Stomach (tissue), 9 donors: ENCODE results near the gene NECTIN4. TPM values are rescaled to one million over a fixed set of nuclear protein-coding genes. Genes with fewer than 3 reads are reported as not detected.
"Not testable (repeated sequence)": the region's sequence is repeated elsewhere in the genome, so short reads cannot be mapped to it uniquely, and the experiment has no call there.

ENCODE experiments used
- DNase-seq, 2 donors: peaks; one replicate each; pipeline versions ENCODE4 v3.0.0 to v3.0.0-alpha.2; 2013 to 2019
- H3K27ac ChIP-seq, 5 donors: fragments of 200-600 bp in 4 of 5; sonication (generic) in 4 of 5; one replicate each; pipeline ENCODE4 v1.5.1; 2013 to 2019; ENCODE audit warnings: mild to moderate bottlenecking in 1 of 5, moderate library complexity in 1 of 5
- H3K27me3 ChIP-seq, 3 donors: fragments of 200-600 bp; sonication (generic); one replicate each; pipeline ENCODE4 v1.5.1; 2017 to 2019; ENCODE audit warnings: mixed run types in 1 of 3
- H3K36me3 ChIP-seq, 4 donors: fragments of 200-600 bp; sonication (generic); 1 replicate in 3 of 4; 2 replicates in 1 of 4; pipeline ENCODE4 v1.5.1; 2016 to 2019
- H3K4me1 ChIP-seq, 4 donors: fragments of 200-600 bp; sonication (generic); one replicate each; pipeline ENCODE4 v1.5.1; 2016 to 2019
- H3K4me3 ChIP-seq, 4 donors: fragments of 200-600 bp; sonication (generic) in 3 of 4; one replicate each; pipeline ENCODE4 v1.5.1; 2016 to 2019; ENCODE audit warnings: mild to moderate bottlenecking in 1 of 4
- H3K9me3 ChIP-seq, 4 donors: fragments of 200-600 bp; sonication (generic); one replicate each; pipeline ENCODE4 v1.5.1; 2016 to 2019
- EP300 ChIP-seq: sonication (generic); formaldehyde crosslinking; IDR thresholded peaks from one replicate; pipeline ENCODE4 v1.6.1; 2017; ENCODE audit warnings: antibody characterized with exemption
- POLR2A ChIP-seq, 4 donors: fragments of 450-650 bp; IDR thresholded peaks; one replicate each; pipeline ENCODE4 v1.6.1; 2016; ENCODE audit warnings: antibody characterized with exemption in 4 of 4, control low read depth in 2 of 4, mild to moderate bottlenecking in 1 of 4, moderate library complexity in 1 of 4
- POLR2AphosphoS5 ChIP-seq, 3 donors: sonication (generic); formaldehyde crosslinking; IDR thresholded peaks; one replicate each; pipeline ENCODE4 v1.6.1; 2016; ENCODE audit warnings: antibody characterized with exemption in 3 of 3
- WGBS, 5 donors: extraction: QIAGEN DNeasy Blood & Tissue Kit in 3 of 5; methylation state at CpG; one replicate each; pipeline versions ENCODE4 v1.1.5 to v1.1.7; 2013 to 2018; 5-methylcytosine and 5-hydroxymethylcytosine counted together
- intact Hi-C: fragments of 100-400 bp; cut with DNase I; formaldehyde crosslinking; loops from one replicate; pipeline ENCODE4 v1.15.1; 2023; ENCODE audit warnings: low total_unique reads
- polyA plus RNA-seq, 3 donors: library from polyadenylated mRNA; stranded (reverse); fragments of 200-250 nt; gene quantifications; one replicate each; pipeline ENCODE4 v1.2.3, GENCODE V29; 2013
- total RNA-seq, 5 donors: library from RNA; depleted of rRNA; stranded (reverse); fragments of >200 nt; gene quantifications; one replicate each; pipeline versions ENCODE4 v1.1.0 to v1.2.3, GENCODE V29; 2014 to 2016
- TF ChIP-seq, protein P1 (sequence below), 7 experiments: fragments of 450-650 bp in 4 of 7; fragments of 200-600 bp in 3 of 7; sonication (generic) in 3 of 7; IDR thresholded peaks; one replicate each; pipeline ENCODE4 v1.5.1; 2016 to 2019; ENCODE audit warnings: antibody characterized with exemption in 7 of 7, control low read depth in 2 of 7, mild to moderate bottlenecking in 1 of 7
- donor health status: healthy with polysubstance abuse.
- donor health status: Bipolar disorder and iron deficiency.
- donor health status: healthy.

NECTIN4 gene
- total and polyA plus RNA-seq, 8 donors: 1.7 to 20.3 (median 5.5) TPM

DNA sequence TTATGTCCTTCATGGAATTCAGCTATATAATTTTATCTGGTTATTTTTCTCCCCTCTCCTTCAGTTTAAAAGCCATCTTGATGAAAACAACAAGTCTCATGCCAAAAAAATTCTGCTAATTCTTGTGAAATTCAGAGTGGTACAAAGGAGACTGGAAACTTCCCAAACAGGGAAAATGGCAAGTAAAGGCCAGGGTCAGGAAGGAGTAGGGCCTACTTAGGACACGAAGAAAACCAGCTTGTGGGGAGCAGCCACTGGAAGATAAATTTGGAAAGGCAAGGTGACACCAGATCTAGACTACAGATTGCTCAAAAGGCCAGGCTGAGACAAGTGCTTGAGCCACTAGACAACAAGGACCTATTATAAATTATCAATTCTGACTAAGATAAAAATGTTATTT, 56.9 kb downstream of the NECTIN4 start:
- DNase-seq: no peak
- Histone ChIP-seq H3K4me3 (no peak overlapping the region), H3K9me3 (no peaks in the 10 kb centered on the region), H3K4me1 (peaks cover 0 to 11% (median 0%) of the 10 kb centered on the region in 4 donors), H3K36me3 (no peaks in the 10 kb centered on the region), H3K27ac (peak overlapping the region in 1 of 5 donors; percentile 64), H3K27me3 (no peaks in the 10 kb centered on the region)
- TF ChIP-seq POLR2AphosphoS5 (IDR thresholded peaks at IDR 0.05) (no peak), EP300 (no peak), POLR2A (IDR thresholded peaks at IDR 0.05) (no peak)
- TF ChIP-seq, protein P1, sequence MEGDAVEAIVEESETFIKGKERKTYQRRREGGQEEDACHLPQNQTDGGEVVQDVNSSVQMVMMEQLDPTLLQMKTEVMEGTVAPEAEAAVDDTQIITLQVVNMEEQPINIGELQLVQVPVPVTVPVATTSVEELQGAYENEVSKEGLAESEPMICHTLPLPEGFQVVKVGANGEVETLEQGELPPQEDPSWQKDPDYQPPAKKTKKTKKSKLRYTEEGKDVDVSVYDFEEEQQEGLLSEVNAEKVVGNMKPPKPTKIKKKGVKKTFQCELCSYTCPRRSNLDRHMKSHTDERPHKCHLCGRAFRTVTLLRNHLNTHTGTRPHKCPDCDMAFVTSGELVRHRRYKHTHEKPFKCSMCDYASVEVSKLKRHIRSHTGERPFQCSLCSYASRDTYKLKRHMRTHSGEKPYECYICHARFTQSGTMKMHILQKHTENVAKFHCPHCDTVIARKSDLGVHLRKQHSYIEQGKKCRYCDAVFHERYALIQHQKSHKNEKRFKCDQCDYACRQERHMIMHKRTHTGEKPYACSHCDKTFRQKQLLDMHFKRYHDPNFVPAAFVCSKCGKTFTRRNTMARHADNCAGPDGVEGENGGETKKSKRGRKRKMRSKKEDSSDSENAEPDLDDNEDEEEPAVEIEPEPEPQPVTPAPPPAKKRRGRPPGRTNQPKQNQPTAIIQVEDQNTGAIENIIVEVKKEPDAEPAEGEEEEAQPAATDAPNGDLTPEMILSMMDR (IDR thresholded peaks at IDR 0.05): no peak
- 50 to 79% (median 73%) methylated on average over 1 of the region's 1 CpG for WGBS, 5 donors
- intact Hi-C loops: no loop called here

GRCh38 chr1:161031874-161032273, 57.5 kb downstream of the NECTIN4 start:
- intact Hi-C loops: no loop called here
- no peak overlapping the region for H3K4me3 ChIP-seq
- no peak for DNase-seq
- TF ChIP-seq POLR2A (IDR thresholded peaks at IDR 0.05): no peak
- TF ChIP-seq EP300: no peak
- TF ChIP-seq POLR2AphosphoS5 (IDR thresholded peaks at IDR 0.05): no peak
- TF ChIP-seq, protein P1 (IDR thresholded peaks at IDR 0.05): no peak
- H3K27ac ChIP-seq: no peak overlapping the region
- H3K27me3 ChIP-seq: no peaks in the 10 kb centered on the region
- no peaks in the 10 kb centered on the region for H3K36me3 ChIP-seq
- peaks cover 0 to 6% (median 0%) of the 10 kb centered on the region in 4 donors for H3K4me1 ChIP-seq
- WGBS, 5 donors: 61 to 72% (median 70%) methylated on average over 2 of the region's 2 CpGs
- no peaks in the 10 kb centered on the region for H3K9me3 ChIP-seq

DNA sequence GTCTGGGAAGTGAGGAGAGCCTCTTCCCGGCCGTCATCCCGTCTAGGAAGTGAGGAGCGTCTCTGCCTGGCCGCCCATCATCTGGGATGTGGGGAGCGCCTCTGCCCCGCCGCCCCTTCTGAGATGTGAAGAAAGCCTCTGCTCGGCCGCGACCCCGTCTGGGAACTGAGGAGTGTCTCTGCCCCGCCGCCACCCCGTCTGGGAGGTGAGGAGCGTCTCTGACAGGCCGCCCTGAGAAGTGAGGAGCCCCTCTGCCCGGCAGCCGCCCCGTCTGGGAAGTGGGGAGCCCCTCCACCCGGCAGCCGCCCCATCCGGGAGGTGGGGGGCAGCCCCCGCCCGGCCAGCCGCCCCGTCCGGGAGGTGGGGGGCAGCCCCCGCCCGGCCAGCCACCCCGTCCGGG, 59.9 kb downstream of the NECTIN4 start:
- H3K9me3 ChIP-seq, H3K36me3 ChIP-seq, H3K27me3 ChIP-seq, H3K4me1 ChIP-seq, H3K27ac ChIP-seq, DNase-seq, intact Hi-C loops, H3K4me3 ChIP-seq: not testable (repeated sequence)
- 91 to 100% (median 98%) methylated on average over 10 to 32 of the region's 32 CpGs for WGBS, 5 donors

- H3K4me1 ChIP-seq, H3K27ac ChIP-seq, DNase-seq, H3K36me3 ChIP-seq, H3K27me3 ChIP-seq, H3K4me3 ChIP-seq, intact Hi-C loops, H3K9me3 ChIP-seq: not testable (repeated sequence)
- WGBS, 5 donors: 52 to 68% (median 56%) methylated on average over 1 of the region's 1 CpG
These were observed 62.4 kb downstream of the NECTIN4 start for GRCh38 chr1:161026954-161027353.

GRCh38 chr1:161022432-161022831, 66.9 kb downstream of the NECTIN4 start:
- DNase-seq, H3K27me3 ChIP-seq, H3K9me3 ChIP-seq, intact Hi-C loops, H3K4me3 ChIP-seq, H3K36me3 ChIP-seq: not testable (repeated sequence)
- peak overlapping the region; percentile 70 to 93 (median 89) for H3K27ac ChIP-seq
- H3K4me1 ChIP-seq: peaks cover 22 to 45% (median 36%) of the 10 kb centered on the region in 4 donors
- WGBS, 5 donors: 74 to 90% (median 80%) methylated on average over 12 of the region's 12 CpGs
- peak in 1 of 4 donors; percentile 17 for TF ChIP-seq POLR2A (IDR thresholded peaks at IDR 0.05)

- peak overlapping the region; percentile 62 to 73 (median 66) for H3K4me3 ChIP-seq
- H3K27ac ChIP-seq: peak overlapping the region; percentile 87 to 94 (median 91)
- TF ChIP-seq EP300: no peak
- TF ChIP-seq POLR2A (IDR thresholded peaks at IDR 0.05): no peak
- no peak for TF ChIP-seq POLR2AphosphoS5 (IDR thresholded peaks at IDR 0.05)
- TF ChIP-seq, protein P1 (IDR thresholded peaks at IDR 0.05): no peak
- WGBS, 5 donors: 33 to 54% (median 43%) methylated on average over 2 of the region's 2 CpGs
- H3K27me3 ChIP-seq: peaks cover 0 to 7% (median 0%) of the 10 kb centered on the region in 3 donors
- H3K9me3 ChIP-seq: no peaks in the 10 kb centered on the region
- H3K4me1 ChIP-seq: peaks cover 26 to 49% (median 38%) of the 10 kb centered on the region in 4 donors
- intact Hi-C loops: no loop called here
- DNase-seq: peak in 1 of 2 donors; percentile 41
- no peaks in the 10 kb centered on the region for H3K36me3 ChIP-seq
These were observed 67.4 kb downstream of the NECTIN4 start for GRCh38 chr1:161021970-161022353.
